WTC11 (cell line): ENCODE results near the gene ERF. TPM values are rescaled to one million over a fixed set of nuclear protein-coding genes. Genes with fewer than 3 reads are reported as not detected.
"Not testable (repeated sequence)": the region's sequence is repeated elsewhere in the genome, so short reads cannot be mapped to it uniquely, and the experiment has no call there.

Experiments
- ATAC-seq: fragments of 200-7000 bp; cut with Tn5 transposase; 2 replicates; pipeline ENCODE4 v1.10.0; 2021; ENCODE audit warnings: mild to moderate bottlenecking, moderate library complexity
- CTCF ChIA-PET: fragments of 300-600 bp; sonication (Branson Sonifier 250); formaldehyde crosslinking; loops from one replicate; lab custom pipeline; 2021; ENCODE audit warnings: antibody characterized with exemption; lab: Charles Lee
- POLR2A ChIA-PET: fragments of 350-600 bp; sonication (Branson Sonifier 250); formaldehyde crosslinking; loops from one replicate; lab custom pipeline; 2021; ENCODE audit warnings: antibody characterized with exemption; lab: Charles Lee
- DNase-seq: peaks from one replicate; pipeline ENCODE4 v3.0.0; 2021; ENCODE audit warnings: low spot score
- H3K27ac Mint-ChIP-seq: 2 replicates; pipeline ENCODE4 v1.8.0; 2021; ENCODE audit warnings: mixed read lengths
- H3K27me3 Mint-ChIP-seq: 2 replicates; pipeline ENCODE4 v1.8.0; 2021; ENCODE audit warnings: low read depth, mild to moderate bottlenecking, moderate library complexity, mixed read lengths
- H3K36me3 Mint-ChIP-seq: 2 replicates; pipeline ENCODE4 v1.8.0; 2021; ENCODE audit warnings: mixed read lengths
- H3K4me1 Mint-ChIP-seq: 2 replicates; pipeline ENCODE4 v1.8.0; 2022; ENCODE audit warnings: mixed read lengths
- H3K4me3 Mint-ChIP-seq: 2 replicates; pipeline ENCODE4 v1.8.0; 2021; ENCODE audit warnings: mild to moderate bottlenecking, moderate library complexity, mixed read lengths
- H3K9me3 Mint-ChIP-seq: 2 replicates; pipeline ENCODE4 v1.8.0; 2021; ENCODE audit warnings: mixed read lengths
- FOXJ3 ChIP-seq: sonication (generic); formaldehyde crosslinking; IDR thresholded peaks from 2 replicates; pipeline ENCODE4 v1.9.0; 2021; ENCODE audit warnings: missing genetic modification reagents, mild to moderate bottlenecking, borderline replicate concordance
- FOXK1 ChIP-seq: sonication (generic); formaldehyde crosslinking; IDR thresholded peaks from 2 replicates; pipeline ENCODE4 v1.8.0; 2022; ENCODE audit warnings: mild to moderate bottlenecking, moderate library complexity, missing genetic modification reagents
- GABPB1 ChIP-seq: sonication (generic); formaldehyde crosslinking; IDR thresholded peaks from 2 replicates; pipeline ENCODE4 v1.8.1; 2023; ENCODE audit warnings: mild to moderate bottlenecking, missing genetic modification reagents
- HMGA2 ChIP-seq: fragments of 250-450 bp; sonication (Bioruptor Pico); IDR thresholded peaks from 2 replicates; pipeline ENCODE4 v1.4.0; 2021; ENCODE audit warnings: mild to moderate bottlenecking, moderate library complexity
- MYBL2 ChIP-seq: sonication (generic); formaldehyde crosslinking; IDR thresholded peaks from 2 replicates; pipeline ENCODE4 v1.8.1; 2023; ENCODE audit warnings: mild to moderate bottlenecking, moderate library complexity, missing genetic modification reagents
- NFE2L1 ChIP-seq: sonication (generic); formaldehyde crosslinking; IDR thresholded peaks from 2 replicates; pipeline ENCODE4 v1.8.1; 2023; ENCODE audit warnings: missing genetic modification reagents
- OVOL2 ChIP-seq: fragments of 250-450 bp; sonication (Bioruptor Pico); IDR thresholded peaks from 2 replicates; pipeline ENCODE4 v1.9.0; 2021; ENCODE audit warnings: mild to moderate bottlenecking, borderline replicate concordance
- SP1 ChIP-seq: sonication (generic); formaldehyde crosslinking; conservative IDR thresholded peaks from 2 replicates; pipeline ENCODE4 v1.8.1; 2022; ENCODE audit warnings: missing genetic modification reagents
- ZNF121 ChIP-seq: sonication (generic); formaldehyde crosslinking; IDR thresholded peaks from 2 replicates; pipeline ENCODE4 v1.8.0; 2023; ENCODE audit warnings: missing genetic modification reagents
- ZNF219 ChIP-seq: sonication (generic); formaldehyde crosslinking; IDR thresholded peaks from 2 replicates; pipeline ENCODE4 v1.8.0; 2023; ENCODE audit warnings: missing genetic modification reagents, mild to moderate bottlenecking, borderline replicate concordance
- ZNF263 ChIP-seq: sonication (generic); formaldehyde crosslinking; IDR thresholded peaks from 2 replicates; pipeline ENCODE4 v1.8.1; 2022; ENCODE audit warnings: low read depth, mild to moderate bottlenecking, moderate library complexity, missing genetic modification reagents
- ZNF317 ChIP-seq: sonication (generic); formaldehyde crosslinking; IDR thresholded peaks from 2 replicates; pipeline ENCODE4 v1.8.1; 2023; ENCODE audit warnings: low read depth, mild to moderate bottlenecking, moderate library complexity, missing genetic modification reagents, borderline replicate concordance
- total RNA-seq: library from RNA; stranded (reverse); gene quantifications from 3 replicates; pipeline ENCODE4 v1.2.3, GENCODE V29; 2021
- TF ChIP-seq, protein P1 (sequence below): sonication (generic); formaldehyde crosslinking; IDR thresholded peaks from 2 replicates; pipeline ENCODE4 v1.8.1; 2022; ENCODE audit warnings: missing genetic modification reagents, borderline replicate concordance
- TF ChIP-seq, protein P2 (sequence below): sonication (generic); formaldehyde crosslinking; IDR thresholded peaks from 2 replicates; pipeline ENCODE4 v1.8.0; 2023; ENCODE audit warnings: mild to moderate bottlenecking, missing genetic modification reagents
- TF ChIP-seq, protein P3 (sequence below): sonication (generic); formaldehyde crosslinking; IDR thresholded peaks from 2 replicates; pipeline ENCODE4 v1.8.1; 2023; ENCODE audit warnings: mild to moderate bottlenecking, moderate library complexity, missing genetic modification reagents
- TF ChIP-seq, protein P4 (sequence below): fragments of 250-450 bp; sonication (Bioruptor Pico); IDR thresholded peaks from 2 replicates; pipeline ENCODE4 v1.9.0; 2021; ENCODE audit warnings: moderate library complexity, mild to moderate bottlenecking, inconsistent platforms, borderline replicate concordance

ERF gene
- total RNA-seq, 1 experiment from 2014 or later: 65.9 TPM

DNA sequence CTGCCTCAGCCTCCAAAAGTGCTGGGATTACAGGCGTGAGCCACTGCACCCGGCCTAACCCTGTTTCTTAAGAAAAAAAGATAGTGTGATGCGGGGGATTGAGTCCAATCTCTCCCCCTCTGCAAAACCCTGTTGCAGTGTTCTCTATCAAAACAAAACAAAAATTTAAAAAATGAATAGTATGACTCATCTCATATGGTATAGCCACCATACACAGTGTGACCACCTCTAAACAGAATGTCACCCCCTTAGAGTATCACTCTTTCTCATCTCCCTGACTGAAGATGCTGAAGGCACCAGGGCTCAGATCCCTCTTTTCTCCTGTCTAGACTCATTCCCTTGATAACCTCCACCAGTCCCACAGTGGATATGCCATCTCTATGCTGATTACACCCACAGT, 6.8 kb upstream of the ERF start:
- no peak overlapping the region for H3K4me3 Mint-ChIP-seq

DNA sequence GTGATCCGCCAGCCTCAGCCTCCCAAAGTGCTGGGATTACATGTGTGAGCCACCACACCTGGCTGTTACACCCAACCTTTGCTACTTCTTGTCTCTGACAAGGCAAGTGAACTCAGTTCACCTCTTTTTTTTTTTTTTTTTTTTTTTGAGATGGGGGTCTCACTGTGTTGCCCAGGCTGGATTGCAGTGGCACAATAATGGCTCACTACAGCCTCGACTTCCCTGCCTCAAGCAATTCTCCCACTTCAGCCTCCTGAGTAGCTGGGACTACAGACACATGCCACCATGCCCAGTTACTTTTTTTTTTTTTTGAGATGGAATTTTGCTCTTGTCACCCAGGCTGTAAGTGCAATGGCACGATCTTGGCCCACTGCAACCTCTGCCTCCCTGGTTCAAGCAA, 2.9 kb upstream of the ERF start:
- not testable (repeated sequence) for H3K27ac Mint-ChIP-seq, DNase-seq, H3K4me3 Mint-ChIP-seq, H3K9me3 Mint-ChIP-seq, ATAC-seq, H3K36me3 Mint-ChIP-seq
- peaks cover 10% of the 10 kb centered on the region for H3K4me1 Mint-ChIP-seq
- POLR2A ChIA-PET: interaction anchor here (0.7 kb wide), 1 partner anchor 44 kb away, joined by 7 read pairs; the partner anchor contains the start of gene PAFAH1B3
- peak; percentile 72 for TF ChIP-seq ZNF121 (CRISPR knock-in tag)
- H3K27me3 Mint-ChIP-seq: peaks cover 38% of the 10 kb centered on the region
- CTCF ChIA-PET: interaction anchor here (0.6 to 3.0 kb wide), 9 partner anchors 15 to 149 kb away, joined by 3 to 15 read pairs (median 4); partner anchors contain the start of gene GSK3A

More for the DNA sequence above, 6.8 kb upstream of the ERF start:
- H3K36me3 Mint-ChIP-seq: no peaks in the 10 kb centered on the region
- peaks cover 1% of the 10 kb centered on the region for H3K4me1 Mint-ChIP-seq
- H3K27ac Mint-ChIP-seq: no peak overlapping the region
- H3K27me3 Mint-ChIP-seq: peaks cover 44% of the 10 kb centered on the region
- ATAC-seq (no peak), DNase-seq (no peak)
- TF ChIP-seq, protein P1, sequence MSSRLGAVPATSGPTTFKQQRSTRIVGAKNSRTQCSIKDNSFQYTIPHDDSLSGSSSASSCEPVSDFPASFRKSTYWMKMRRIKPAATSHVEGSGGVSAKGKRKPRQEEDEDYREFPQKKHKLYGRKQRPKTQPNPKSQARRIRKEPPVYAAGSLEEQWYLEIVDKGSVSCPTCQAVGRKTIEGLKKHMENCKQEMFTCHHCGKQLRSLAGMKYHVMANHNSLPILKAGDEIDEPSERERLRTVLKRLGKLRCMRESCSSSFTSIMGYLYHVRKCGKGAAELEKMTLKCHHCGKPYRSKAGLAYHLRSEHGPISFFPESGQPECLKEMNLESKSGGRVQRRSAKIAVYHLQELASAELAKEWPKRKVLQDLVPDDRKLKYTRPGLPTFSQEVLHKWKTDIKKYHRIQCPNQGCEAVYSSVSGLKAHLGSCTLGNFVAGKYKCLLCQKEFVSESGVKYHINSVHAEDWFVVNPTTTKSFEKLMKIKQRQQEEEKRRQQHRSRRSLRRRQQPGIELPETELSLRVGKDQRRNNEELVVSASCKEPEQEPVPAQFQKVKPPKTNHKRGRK: no peak
- TF ChIP-seq ZNF317 (CRISPR knock-in tag) (no peak), MYBL2 (no peak), FOXJ3 (CRISPR knock-in tag) (no peak), NFE2L1 (CRISPR knock-in tag) (no peak), HMGA2 (CRISPR knock-in tag) (no peak), ZNF263 (CRISPR knock-in tag) (no peak), SP1 (CRISPR knock-in tag) (no peak), GABPB1 (no peak), ZNF219 (CRISPR knock-in tag) (no peak), OVOL2 (CRISPR knock-in tag) (no peak), FOXK1 (CRISPR knock-in tag) (no peak)
- TF ChIP-seq, protein P2, sequence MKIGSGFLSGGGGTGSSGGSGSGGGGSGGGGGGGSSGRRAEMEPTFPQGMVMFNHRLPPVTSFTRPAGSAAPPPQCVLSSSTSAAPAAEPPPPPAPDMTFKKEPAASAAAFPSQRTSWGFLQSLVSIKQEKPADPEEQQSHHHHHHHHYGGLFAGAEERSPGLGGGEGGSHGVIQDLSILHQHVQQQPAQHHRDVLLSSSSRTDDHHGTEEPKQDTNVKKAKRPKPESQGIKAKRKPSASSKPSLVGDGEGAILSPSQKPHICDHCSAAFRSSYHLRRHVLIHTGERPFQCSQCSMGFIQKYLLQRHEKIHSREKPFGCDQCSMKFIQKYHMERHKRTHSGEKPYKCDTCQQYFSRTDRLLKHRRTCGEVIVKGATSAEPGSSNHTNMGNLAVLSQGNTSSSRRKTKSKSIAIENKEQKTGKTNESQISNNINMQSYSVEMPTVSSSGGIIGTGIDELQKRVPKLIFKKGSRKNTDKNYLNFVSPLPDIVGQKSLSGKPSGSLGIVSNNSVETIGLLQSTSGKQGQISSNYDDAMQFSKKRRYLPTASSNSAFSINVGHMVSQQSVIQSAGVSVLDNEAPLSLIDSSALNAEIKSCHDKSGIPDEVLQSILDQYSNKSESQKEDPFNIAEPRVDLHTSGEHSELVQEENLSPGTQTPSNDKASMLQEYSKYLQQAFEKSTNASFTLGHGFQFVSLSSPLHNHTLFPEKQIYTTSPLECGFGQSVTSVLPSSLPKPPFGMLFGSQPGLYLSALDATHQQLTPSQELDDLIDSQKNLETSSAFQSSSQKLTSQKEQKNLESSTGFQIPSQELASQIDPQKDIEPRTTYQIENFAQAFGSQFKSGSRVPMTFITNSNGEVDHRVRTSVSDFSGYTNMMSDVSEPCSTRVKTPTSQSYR (CRISPR knock-in tag): no peak
- TF ChIP-seq, protein P3, sequence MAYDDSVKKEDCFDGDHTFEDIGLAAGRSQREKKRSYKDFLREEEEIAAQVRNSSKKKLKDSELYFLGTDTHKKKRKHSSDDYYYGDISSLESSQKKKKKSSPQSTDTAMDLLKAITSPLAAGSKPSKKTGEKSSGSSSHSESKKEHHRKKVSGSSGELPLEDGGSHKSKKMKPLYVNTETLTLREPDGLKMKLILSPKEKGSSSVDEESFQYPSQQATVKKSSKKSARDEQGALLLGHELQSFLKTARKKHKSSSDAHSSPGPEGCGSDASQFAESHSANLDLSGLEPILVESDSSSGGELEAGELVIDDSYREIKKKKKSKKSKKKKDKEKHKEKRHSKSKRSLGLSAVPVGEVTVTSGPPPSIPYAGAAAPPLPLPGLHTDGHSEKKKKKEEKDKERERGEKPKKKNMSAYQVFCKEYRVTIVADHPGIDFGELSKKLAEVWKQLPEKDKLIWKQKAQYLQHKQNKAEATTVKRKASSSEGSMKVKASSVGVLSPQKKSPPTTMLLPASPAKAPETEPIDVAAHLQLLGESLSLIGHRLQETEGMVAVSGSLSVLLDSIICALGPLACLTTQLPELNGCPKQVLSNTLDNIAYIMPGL: no peak
- TF ChIP-seq, protein P4, sequence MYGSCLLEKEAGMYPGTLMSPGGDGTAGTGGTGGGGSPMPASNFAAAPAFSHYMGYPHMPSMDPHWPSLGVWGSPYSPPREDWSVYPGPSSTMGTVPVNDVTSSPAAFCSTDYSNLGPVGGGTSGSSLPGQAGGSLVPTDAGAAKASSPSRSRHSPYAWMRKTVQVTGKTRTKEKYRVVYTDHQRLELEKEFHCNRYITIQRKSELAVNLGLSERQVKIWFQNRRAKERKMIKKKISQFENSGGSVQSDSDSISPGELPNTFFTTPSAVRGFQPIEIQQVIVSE (CRISPR knock-in tag): no peak
- ChIA-PET CTCF (interaction anchor here (1.5 kb wide), 1 partner anchor 18 kb away, joined by 4 read pairs; no protein-coding TSS in a partner anchor), POLR2A (no interaction called here)
- no peaks in the 10 kb centered on the region for H3K9me3 Mint-ChIP-seq
